Neural crest cell (in vitro differentiated cells): Measurements from ENCODE around the gene TIGD1. TPM values are rescaled to one million over a fixed set of nuclear protein-coding genes. Genes with fewer than 3 reads are reported as not detected.
"Not testable (repeated sequence)": the region's sequence is repeated elsewhere in the genome, so short reads cannot be mapped to it uniquely, and the experiment has no call there.

Experiments
- DNase-seq: peaks from one replicate; pipeline ENCODE4 v3.0.0; 2021; ENCODE audit warnings: low read depth, mixed read lengths, low spot score
- H3K27ac Mint-ChIP-seq: one replicate; pipeline ENCODE4 v1.8.0; 2021; ENCODE audit warnings: mild to moderate bottlenecking, mixed read lengths; ENCODE audit not compliant: unreplicated experiment
- H3K27me3 Mint-ChIP-seq: 2 replicates; pipeline ENCODE4 v1.8.0; 2021; ENCODE audit warnings: low read depth, mild to moderate bottlenecking, mixed read lengths
- H3K36me3 Mint-ChIP-seq: 2 replicates; pipeline ENCODE4 v1.8.0; 2021; ENCODE audit warnings: low read depth, mild to moderate bottlenecking, mixed read lengths
- H3K4me1 Mint-ChIP-seq: 2 replicates; pipeline ENCODE4 v1.8.0; 2021; ENCODE audit warnings: mixed read lengths
- H3K4me3 Mint-ChIP-seq: one replicate; pipeline ENCODE4 v1.8.0; 2021; ENCODE audit warnings: mild to moderate bottlenecking, mixed read lengths
- H3K9me3 Mint-ChIP-seq: 2 replicates; pipeline ENCODE4 v1.8.0; 2021; ENCODE audit warnings: mixed read lengths
- total RNA-seq: library from RNA; stranded (reverse); gene quantifications from 2 replicates; pipeline ENCODE4 v1.2.1, GENCODE V29; 2021
- TF ChIP-seq, protein P1 (sequence below): fragments of 200-600 bp; sonication (generic); conservative IDR thresholded peaks from 2 replicates; pipeline ENCODE4 v1.5.0; 2021; ENCODE audit warnings: antibody characterized with exemption, mild to moderate bottlenecking

Gene TIGD1
- total RNA-seq, 1 donor from 2014 or later = 11.8 TPM

GRCh38 chr2:232537079-232537478, 13.3 kb downstream of the TIGD1 start:
- Mint-ChIP-seq H3K9me3 (peaks cover 3% of the 10 kb centered on the region), H3K36me3 (peaks cover 4% of the 10 kb centered on the region), H3K4me1 (peaks cover 20% of the 10 kb centered on the region), H3K27me3 (peaks cover 3% of the 10 kb centered on the region), H3K4me3 (peak overlapping the region; percentile 3), H3K27ac (no peak overlapping the region)
- TF ChIP-seq, protein P1, sequence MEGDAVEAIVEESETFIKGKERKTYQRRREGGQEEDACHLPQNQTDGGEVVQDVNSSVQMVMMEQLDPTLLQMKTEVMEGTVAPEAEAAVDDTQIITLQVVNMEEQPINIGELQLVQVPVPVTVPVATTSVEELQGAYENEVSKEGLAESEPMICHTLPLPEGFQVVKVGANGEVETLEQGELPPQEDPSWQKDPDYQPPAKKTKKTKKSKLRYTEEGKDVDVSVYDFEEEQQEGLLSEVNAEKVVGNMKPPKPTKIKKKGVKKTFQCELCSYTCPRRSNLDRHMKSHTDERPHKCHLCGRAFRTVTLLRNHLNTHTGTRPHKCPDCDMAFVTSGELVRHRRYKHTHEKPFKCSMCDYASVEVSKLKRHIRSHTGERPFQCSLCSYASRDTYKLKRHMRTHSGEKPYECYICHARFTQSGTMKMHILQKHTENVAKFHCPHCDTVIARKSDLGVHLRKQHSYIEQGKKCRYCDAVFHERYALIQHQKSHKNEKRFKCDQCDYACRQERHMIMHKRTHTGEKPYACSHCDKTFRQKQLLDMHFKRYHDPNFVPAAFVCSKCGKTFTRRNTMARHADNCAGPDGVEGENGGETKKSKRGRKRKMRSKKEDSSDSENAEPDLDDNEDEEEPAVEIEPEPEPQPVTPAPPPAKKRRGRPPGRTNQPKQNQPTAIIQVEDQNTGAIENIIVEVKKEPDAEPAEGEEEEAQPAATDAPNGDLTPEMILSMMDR = peak; percentile 36
- no peak for DNase-seq

- Mint-ChIP-seq H3K4me1 (peaks cover 20% of the 10 kb centered on the region), H3K4me3 (no peak overlapping the region), H3K27ac (no peak overlapping the region), H3K27me3 (peaks cover 3% of the 10 kb centered on the region), H3K9me3 (peaks cover 3% of the 10 kb centered on the region), H3K36me3 (peaks cover 4% of the 10 kb centered on the region)
- no peak for DNase-seq
- TF ChIP-seq, protein P1 = no peak
These were observed 14.4 kb downstream of the TIGD1 start for GRCh38 chr2:232535761-232536530.

- no peak for DNase-seq
- H3K27me3 Mint-ChIP-seq = peaks cover 3% of the 10 kb centered on the region
- TF ChIP-seq, protein P1 = no peak
- peak overlapping the region; percentile 27 for H3K4me3 Mint-ChIP-seq
- peaks cover 4% of the 10 kb centered on the region for H3K36me3 Mint-ChIP-seq
- H3K27ac Mint-ChIP-seq = no peak overlapping the region
- peaks cover 20% of the 10 kb centered on the region for H3K4me1 Mint-ChIP-seq
- peaks cover 3% of the 10 kb centered on the region for H3K9me3 Mint-ChIP-seq
These were observed 15.3 kb downstream of the TIGD1 start for GRCh38 chr2:232534940-232535651.

- Mint-ChIP-seq H3K27ac (peak overlapping the region; percentile 35), H3K36me3 (peaks cover 4% of the 10 kb centered on the region), H3K4me3 (peak overlapping the region; percentile 27), H3K4me1 (peaks cover 20% of the 10 kb centered on the region), H3K9me3 (peaks cover 3% of the 10 kb centered on the region), H3K27me3 (peaks cover 3% of the 10 kb centered on the region)
- TF ChIP-seq, protein P1 = no peak
- no peak for DNase-seq
These were observed 16.2 kb downstream of the TIGD1 start for GRCh38 chr2:232533944-232534710.

DNA sequence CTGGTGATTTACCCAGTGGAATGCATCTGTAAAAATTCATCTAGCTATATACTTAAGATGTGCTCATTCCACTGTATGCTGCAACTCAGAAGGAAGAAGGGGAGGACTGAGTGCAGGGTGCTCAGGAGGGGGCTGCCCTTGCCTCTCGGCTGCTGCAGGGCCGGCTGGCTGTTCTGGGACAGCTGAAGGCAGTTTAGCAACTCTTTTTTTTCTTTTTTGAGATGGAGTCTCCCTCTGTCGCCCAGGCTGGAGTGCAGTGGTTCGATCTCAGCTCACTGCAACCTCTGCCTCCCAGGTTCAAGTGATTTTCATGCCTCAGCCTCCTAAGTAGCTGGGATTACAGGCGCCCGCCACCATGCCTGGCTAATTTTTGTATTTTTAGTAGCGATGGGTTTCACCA, 17.5 kb downstream of the TIGD1 start:
- not testable (repeated sequence) for H3K36me3 Mint-ChIP-seq, H3K4me3 Mint-ChIP-seq, H3K9me3 Mint-ChIP-seq, H3K27me3 Mint-ChIP-seq, H3K27ac Mint-ChIP-seq, DNase-seq
- H3K4me1 Mint-ChIP-seq = peaks cover 15% of the 10 kb centered on the region
